NCI-H2107 treated with DMSO at 0.1 percent for 48 hours (cell line): ENCODE data around the gene C19orf12.
A peak's percentile ranks its signal among the peaks of the same experiment; 100 is the strongest.

Experiments used
- DNase-seq: peaks from one replicate; lab custom pipeline; 2025; ENCODE audit not compliant: unreplicated experiment; lab: John Stamatoyannopoulos, UW

C19orf12 gene

DNA sequence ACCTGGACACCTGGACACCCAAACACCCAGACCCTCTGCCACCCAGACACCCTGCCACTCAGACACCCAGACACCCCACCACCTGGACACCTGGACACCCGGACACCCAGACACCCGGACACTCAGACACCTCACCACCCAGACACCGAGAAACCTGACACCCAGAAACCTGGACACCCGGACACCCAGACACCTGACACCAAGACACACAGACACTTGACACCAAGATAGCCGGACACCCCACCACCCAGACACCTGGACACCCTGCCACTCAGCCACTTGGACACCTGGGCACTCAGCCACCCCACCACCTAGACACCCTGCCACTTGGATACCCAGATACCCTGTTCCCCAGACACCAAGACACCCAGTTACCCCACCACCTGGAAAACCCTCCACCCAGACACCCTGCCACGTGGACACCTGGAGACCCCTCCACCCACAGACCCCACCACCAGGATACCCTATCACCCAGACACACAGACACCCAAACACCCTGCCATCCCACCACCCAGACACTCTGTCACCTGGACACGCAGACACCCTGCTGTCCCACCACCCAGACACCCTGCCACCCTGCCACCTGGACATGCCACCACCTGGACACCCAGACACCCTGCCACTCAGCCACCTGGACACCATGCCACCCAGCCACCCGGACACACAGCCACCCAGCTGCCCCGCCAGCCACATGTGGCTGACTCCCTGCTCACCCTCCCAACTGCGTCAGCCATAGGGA lies 17.4 kb downstream of the C19orf12 start:
- no peak for DNase-seq

DNA sequence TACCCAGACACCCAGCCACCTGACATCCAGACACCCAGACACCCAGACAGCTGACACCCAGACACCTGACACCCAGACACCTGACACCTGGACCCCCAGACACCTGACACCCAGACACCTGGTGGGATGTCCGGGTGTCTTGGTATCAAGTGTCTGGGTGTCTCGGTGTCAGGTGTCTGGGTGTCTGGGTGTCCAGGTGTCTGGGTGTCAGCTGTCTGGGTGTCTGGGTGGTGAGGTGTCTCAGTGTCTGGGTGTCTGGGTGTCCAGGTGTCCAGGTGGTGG lies 18.6 kb downstream of the C19orf12 start:
- DNase-seq: no peak

DNA sequence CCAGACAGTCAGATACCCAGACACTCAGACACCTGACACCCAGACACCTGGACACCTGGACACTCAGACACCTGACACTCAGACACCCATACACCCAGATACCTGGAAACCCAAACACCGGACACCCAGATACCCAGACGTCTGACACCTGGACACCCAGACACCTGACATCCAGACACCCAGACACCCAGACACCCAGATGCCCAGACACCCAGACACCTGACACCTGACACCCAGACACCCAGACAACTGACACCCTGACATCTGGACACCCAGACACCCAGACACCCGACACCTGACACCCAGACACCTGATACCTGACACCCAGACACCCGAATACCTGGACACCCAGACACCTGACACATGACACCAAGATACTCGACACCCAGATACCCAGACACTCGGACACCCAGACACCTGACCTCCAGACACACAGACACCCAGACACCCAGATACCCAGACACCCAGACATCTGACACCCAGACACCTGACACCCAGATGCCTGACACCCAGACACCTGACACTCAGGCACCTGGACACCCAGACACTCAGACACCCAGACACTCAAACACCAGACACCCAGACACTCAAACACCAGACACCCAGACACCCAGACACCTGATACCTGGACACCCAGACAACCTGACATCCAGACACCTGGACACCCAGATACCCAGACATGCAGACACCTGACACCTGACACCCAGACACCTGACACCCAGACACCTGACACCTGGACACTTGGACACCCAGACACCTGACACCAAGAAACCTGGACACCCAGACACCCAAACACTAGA lies 19.1 kb downstream of the C19orf12 start:
- DNase-seq: no peak

DNA sequence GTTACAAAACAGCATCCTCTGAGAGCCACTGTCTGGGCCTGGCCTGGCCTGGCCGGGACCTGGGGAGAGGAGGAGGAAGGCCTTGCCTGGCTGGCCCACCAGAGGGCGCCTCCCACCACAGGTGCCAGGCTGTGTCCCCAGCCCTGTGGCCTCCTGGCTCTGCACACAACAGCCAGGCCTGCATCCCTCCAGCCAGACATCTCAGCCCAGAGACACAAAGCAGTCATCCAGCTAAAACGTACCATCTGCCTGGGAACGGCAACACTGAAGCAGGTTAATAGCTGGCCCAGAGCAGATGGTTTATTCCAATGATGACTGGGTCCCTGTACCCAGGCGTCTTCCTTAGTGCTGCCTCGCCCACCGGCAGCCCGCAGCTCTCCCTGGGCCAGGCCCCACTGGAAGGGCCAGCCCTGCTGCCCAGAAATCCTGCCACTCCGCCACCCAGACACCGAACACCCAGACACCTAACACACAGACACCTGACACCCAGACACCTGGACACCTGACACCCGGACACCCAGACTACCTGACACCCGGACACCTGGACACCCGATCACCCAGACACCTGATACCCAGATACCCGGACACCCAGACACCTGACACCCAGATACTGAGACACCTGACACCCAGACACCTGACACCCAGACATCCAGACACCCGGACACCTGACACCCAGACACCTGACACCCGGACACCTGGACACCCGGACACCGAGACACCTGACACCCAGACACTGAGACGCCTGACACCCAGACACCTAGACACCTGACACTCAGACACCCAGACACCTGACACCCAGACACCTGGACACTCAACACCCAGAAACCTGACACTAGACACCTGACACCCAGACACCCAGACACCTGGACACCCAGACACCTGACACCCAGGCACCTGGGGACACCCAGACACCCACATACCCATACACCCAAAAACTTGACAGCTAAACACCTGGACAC lies 20.1 kb downstream of the C19orf12 start:
- DNase-seq: peak; percentile 49

DNA sequence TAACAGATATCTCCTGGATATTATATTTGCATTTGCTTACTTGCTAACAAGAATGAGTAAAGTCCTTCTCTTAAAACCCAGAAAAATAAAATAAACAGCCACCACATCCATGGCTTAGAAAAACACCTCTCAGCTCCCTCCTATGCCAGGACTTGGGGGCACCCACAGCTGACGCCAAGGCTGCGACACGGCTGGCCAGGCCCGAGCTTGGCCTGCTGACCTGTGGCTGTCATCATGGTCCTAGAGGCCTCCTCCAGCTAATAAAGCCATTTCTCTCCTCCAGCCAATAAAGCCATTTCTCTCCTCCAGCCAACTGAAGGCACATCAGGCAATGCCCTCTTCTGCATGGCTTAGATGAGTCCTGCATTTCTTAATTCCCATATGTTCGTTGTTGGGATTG lies 20.9 kb downstream of the C19orf12 start:
- no peak for DNase-seq

- DNase-seq: no peak
Observed at GRCh38 chr19:29690842-29691241, 24.2 kb downstream of the C19orf12 start.

DNA sequence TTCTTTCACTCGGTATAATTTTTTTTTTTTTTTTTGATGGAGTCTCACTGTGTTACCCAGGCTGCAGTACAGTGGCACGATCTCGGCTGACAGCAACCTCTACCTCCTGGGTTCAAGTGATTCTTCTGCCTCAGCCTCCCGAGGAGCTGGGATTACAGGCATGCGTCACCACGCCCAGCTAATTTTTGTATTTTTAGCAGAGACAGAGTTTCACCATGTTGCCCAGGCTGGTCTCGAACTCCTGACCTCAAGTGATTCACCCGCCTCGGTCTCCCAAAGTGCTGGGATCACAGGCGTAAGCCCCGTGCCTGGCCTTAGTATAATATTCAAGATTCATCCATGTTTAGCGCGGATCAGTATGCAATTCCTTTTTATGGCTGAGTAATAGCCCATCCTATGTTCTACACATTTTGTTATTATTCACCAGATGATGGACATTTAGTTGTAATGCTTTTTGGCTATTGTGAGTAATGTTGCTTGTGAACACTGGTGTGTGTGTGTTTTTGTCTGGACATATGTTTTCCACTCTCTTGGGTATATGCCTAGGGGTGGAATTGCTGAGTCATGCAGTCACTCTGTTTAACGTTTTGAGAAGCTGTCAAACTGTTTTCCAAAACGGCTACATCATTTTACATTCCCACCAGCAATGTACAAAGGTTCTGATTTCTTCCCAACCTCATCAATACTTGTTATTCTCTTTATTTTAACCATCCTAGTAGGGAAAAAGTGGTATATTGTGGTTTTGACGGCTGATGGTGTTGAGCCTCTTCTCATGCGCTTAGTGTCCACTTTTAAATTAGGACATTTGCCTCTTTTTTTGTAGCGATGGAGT lies 26.9 kb downstream of the C19orf12 start:
- no peak for DNase-seq

- no peak for DNase-seq
Observed at GRCh38 chr19:29687244-29687896, 27.7 kb downstream of the C19orf12 start.

DNA sequence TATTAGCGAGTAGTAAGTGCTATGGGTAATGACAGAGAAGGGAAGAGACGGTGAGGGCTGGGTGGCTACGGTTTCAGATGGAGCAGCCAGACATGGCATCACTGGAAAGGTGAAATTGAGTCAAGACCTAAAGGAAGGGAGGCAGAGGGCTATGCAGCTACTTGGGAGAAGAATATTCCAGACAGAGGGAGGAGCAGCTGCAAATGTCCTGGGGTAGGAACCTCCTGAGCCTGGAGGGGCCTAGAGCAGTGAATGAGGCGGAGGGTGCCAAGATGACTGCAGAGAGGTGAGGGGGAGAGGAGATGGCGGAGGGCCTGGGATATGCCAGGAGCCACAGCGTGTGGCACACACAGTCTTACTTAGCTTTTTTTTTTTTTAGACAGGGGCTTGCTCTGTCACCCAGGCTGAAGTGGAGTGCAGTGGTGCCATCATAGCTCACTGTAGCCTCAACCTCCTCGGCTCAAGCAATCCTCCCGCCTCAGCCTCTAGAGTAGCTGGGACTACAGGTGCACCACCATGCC lies 28.7 kb downstream of the C19orf12 start:
- DNase-seq: no peak

- no peak for DNase-seq
Observed at GRCh38 chr19:29685326-29685725, 29.7 kb downstream of the C19orf12 start.

- DNase-seq: no peak
Observed at GRCh38 chr19:29683009-29683408, 32.1 kb downstream of the C19orf12 start.

DNA sequence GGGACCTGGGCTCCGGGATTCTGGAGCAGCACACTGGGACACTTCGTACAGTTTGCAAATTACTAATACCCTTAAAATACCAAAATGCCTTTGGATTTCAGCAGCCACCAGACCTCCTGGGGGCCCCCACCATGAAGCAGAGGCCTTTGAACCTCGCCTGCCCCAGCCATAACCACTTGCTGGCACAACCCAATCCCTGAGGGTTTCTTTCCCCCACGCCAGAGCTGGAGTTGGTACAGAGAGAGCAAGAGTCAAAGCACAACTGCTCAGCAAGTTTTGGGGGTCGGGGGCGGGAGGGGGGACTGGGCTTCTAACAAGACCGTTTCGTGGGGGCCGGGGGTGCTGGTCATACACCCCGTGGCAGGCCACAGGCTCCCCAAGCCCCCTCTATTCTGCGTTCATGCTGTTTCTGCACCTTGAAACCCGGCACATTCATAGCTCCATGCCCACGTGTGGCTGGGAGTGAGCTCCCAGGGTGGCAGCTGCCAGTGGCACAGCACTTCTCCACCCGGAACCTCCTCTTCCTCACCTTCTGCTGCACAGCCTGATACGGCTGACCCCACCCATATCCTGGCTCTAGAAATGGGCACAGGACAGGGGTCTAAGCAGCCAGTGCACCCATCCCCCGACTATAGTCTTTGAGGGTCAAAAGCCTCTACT lies 32.7 kb downstream of the C19orf12 start:
- DNase-seq: no peak

DNA sequence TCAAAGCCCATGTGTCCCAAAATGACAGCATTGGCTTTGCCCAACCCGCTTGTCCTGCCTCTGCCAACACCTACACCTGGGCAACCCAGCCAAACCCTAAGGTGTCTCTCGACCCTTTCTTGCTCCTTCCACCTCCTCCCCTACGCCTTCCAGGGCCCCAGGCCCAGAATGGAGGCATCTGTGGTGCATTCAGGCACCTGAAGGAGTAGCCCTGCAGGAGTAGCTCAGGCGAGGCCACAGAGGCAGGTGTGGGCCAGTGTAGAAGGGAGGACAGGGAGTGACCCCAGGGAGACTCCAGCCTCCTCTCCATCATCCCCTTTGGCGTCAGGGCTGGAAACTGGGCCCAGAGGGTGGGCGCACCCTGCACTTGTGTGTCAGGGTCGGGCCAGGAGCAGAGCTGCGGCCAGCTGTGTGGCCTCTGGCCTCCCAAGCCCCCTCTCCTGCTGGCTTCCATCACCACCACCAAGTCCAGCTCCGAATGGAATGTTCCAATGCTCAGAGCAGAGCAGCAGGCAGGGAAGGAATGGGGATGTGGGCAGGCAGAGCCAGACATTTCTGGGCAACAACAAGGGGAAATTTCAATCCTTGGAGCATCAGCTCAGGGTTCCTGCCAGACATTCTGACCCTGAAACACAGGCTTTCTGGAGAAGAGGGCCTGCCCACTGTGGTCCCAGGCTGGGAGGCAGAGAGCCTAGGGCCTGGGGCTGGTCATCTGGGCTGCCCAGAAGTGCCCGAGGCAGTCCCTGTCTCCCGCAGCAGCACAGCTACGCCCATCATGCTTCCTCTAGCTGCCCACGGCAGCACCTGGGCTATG lies 33.4 kb downstream of the C19orf12 start:
- no peak for DNase-seq

DNA sequence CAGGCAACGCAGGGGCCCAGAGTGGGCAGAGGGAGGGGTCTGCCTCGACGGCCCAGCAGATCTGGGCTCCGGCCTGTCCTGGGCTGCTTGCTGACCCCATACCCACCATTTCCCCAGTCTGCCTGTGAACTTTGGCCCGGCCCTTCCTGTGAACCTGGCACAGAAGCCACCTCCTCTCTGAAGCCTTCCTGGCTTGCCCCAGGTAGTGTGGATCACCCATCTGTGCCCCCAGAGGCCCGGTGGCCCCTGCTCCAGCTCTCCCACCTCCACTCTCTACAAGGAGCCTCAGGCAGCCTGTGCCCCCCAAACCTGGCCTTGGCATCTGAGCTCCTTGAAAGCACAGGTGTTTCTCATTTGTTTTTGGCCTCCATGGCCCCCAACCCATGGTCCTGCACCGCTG lies 34.1 kb downstream of the C19orf12 start:
- DNase-seq: no peak

DNA sequence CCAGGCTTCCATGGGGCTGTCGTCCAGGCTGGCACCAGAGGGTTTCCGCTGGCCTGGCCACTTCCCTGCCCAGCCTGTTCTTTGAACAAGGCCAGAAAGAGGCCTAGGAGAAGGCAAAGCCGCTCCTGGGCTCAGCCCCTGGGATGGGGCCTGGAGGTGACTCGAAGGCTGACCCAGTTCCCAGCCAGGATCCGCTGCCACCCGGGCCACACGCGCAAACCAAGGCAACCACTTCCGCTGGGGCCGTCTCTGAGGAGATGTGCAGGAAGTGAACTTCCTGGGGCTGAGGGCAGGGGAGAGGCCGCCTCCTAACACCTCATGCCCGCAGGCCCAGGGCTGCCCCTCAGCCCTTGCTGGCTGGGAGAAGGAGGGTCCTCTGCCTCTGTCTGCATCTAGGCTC lies 34.6 kb downstream of the C19orf12 start:
- no peak for DNase-seq

DNA sequence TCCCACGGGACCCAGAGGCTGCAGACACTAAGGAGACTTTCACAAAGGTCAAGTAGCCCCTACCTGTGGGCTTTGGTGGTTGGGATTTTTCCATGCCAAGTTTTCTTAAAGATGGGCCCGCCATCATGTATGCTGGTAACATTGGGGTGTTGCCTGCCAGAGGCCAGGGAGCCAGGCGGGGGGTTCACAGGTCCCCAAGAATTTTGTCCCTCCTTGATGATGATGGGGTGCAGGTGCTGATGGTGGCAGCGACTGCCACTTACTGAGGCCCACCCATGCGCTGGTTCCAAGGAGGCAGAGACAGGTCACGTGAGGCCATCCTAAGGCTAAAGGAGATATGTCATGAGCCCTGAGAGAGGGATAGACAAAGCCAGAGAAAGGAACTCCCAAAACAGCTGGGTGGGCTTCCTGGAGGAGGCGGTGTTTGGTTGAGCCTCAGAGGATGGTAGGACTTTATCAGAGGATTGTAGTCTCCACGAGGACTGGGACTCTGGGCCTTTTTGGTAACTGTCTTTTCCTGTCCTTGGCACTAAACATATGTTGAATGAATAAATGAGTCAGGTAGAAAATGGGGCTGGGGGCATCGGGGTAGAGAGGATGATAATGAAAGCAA lies 35.4 kb downstream of the C19orf12 start:
- no peak for DNase-seq

- DNase-seq: no peak
Observed at GRCh38 chr19:29678484-29679106, 36.5 kb downstream of the C19orf12 start.
